ENCODE data around the gene PAM16.
A peak's percentile ranks its signal among the peaks of the same experiment; 100 is the strongest.

DNA sequence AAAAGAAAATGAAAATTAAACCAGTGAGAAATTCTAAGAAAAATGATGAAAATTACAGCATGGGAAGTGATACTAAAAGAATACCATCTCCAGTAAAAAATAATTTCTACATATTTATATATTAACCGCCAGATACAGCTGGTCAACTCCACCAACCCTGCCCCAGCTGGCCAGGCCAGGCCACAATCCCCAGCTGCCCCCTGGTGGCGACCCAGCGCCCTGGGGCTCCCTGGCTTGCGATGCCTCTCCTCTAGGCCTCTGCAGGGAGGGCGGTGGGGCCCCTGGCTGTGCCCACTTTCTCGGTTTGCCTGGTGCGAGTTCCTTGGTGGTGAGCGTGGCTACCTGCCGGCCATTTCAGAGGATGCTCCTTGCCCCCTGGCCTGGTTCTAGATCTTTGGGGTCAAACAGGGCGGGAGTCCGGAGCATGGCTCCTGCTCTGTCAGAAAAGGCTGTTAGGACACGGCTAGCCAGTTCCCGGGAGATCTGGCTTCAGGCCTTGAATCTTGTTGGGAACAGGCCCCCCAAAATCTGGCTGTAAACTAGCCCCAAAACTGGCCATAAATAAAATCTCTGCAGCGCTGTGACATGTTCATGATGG lies 20.7 kb downstream of the PAM16 start:
- TF ChIP-seq CTCF (IDR thresholded peaks at IDR 0.05), result peak in 1 of 3 donors; percentile 78
- no peak for TF ChIP-seq POLR2A (IDR thresholded peaks at IDR 0.05)

Data from lower leg skin (tissue), 3 donors.